ENCODE data around the gene PADI4. TPM values are rescaled to one million over a fixed set of nuclear protein-coding genes. Genes with fewer than 3 reads are reported as not detected.

Gene PADI4
- total and polyA plus RNA-seq, 2 of the 8 experiments (the other 6 are each of a cell fraction or from before 2014, with no cell fraction given) = 0.29 TPM; not detected in 1

DNA sequence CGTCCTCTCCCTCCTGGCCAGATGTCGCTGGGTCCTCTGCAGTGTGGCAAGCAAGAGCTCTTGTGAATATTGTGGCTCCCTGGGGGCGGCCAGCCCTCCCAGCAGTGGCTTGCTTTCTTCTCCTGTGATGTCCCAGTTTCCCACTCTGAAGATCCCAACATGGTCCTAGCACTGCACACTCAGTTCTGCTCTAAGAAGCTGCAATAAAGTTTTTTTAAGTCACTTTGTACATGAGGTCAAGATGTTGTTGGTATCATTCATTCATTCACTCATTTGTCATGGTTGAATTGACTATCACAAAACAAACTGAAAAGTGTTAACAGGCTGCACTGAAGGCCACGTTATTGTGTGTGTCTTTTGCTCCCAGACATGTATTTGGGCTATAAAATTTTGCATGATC is 55.8 kb downstream of the PADI4 start:
- H3K14ac ChIP-seq (ENCODE audit: insufficient read length) = no peak overlapping the region
- no peak overlapping the region for H3K4me3 ChIP-seq (ENCODE audit: extremely low read depth in 1 of 4, insufficient read depth in 2 of 4, low read depth in 3 of 4, low read length in 4 of 4)
- no peak overlapping the region for H2BK15ac ChIP-seq (ENCODE audit: low read length)
- H3K4me1 ChIP-seq (replicated peaks in 1 of 4; ENCODE audit: control insufficient read depth in 3 of 4, insufficient read depth in 4 of 4, low read length in 3 of 4) = peaks cover 0 to 2% (median 0%) of the 10 kb centered on the region in 4 experiments; a peak in 1 of 7 replicates
- H3K56ac ChIP-seq (replicated peaks; ENCODE audit: insufficient read length, low read depth, low read length) = no peak overlapping the region
- no peak overlapping the region for H2BK120ac ChIP-seq (replicated peaks; ENCODE audit: low read depth, low read length)
- no peak overlapping the region for H3K27ac ChIP-seq (ENCODE audit: low read depth, low read length)
- H3K27me3 ChIP-seq (replicated peaks in 1 of 4; ENCODE audit: control insufficient read depth in 3 of 4, extremely low read depth in 1 of 4, insufficient read depth in 3 of 4, low read length in 3 of 4) = no peaks in the 10 kb centered on the region
- no peak for TF ChIP-seq JUND (IDR thresholded peaks at IDR 0.05; ENCODE audit: low read length)
- TF ChIP-seq KDM4A (IDR thresholded peaks at IDR 0.05; ENCODE audit: low read depth, low read length, severe bottlenecking) = no peak
- TF ChIP-seq RFX5 (IDR thresholded peaks at IDR 0.05; ENCODE audit: borderline replicate concordance, low read depth, low read length) = no peak
- H3K79me2 ChIP-seq (ENCODE audit: control insufficient read depth in 1 of 2, insufficient read depth in 2 of 2, low read length in 2 of 2) = no peaks in the 10 kb centered on the region
- H4K20me1 ChIP-seq (replicated peaks in 1 of 2; ENCODE audit: control insufficient read depth in 1 of 2, insufficient read depth in 2 of 2, low read length in 2 of 2) = peaks cover 0 to 2% of the 10 kb centered on the region in 2 experiments
- H3K23me2 ChIP-seq (ENCODE audit: low read depth, low read length) = no peaks in the 10 kb centered on the region
- FAIRE-seq = no peak
- H4K91ac ChIP-seq (replicated peaks; ENCODE audit: insufficient read length, low read length) = no peak overlapping the region
- H3K4me2 ChIP-seq (ENCODE audit: insufficient read depth in 1 of 2, low read depth in 2 of 2, low read length in 2 of 2) = no peak overlapping the region
- H3K4ac ChIP-seq (replicated peaks; ENCODE audit: insufficient read length, low read depth, low read length) = no peak overlapping the region
- no peaks in the 10 kb centered on the region for H3K9me3 ChIP-seq (ENCODE audit: insufficient read depth in 2 of 2, low read depth in 1 of 2, low read length in 1 of 2)
- H3K18ac ChIP-seq (ENCODE audit: extremely low read depth, low read length) = no peak overlapping the region
- no peaks in the 10 kb centered on the region for H3K79me1 ChIP-seq (ENCODE audit: low read depth, low read length)
- no peak for DNase-seq (ENCODE audit: low read depth in 1 of 2, low spot score in 2 of 2)
- H4K8ac ChIP-seq (ENCODE audit: extremely low read depth, insufficient read depth, low read length) = peak overlapping the region; percentile 65; the same call in 1 of the 2 replicates
- H4K5ac ChIP-seq (ENCODE audit: insufficient read length, low read depth, low read length) = no peak overlapping the region
- POLR2A ChIA-PET (ENCODE audit: partially characterized antibody) = no interaction called here
- no peak overlapping the region for H2BK5ac ChIP-seq (ENCODE audit: low read depth, low read length)
- no peaks in the 10 kb centered on the region for H3K36me3 ChIP-seq (ENCODE audit: control insufficient read depth in 2 of 4, insufficient read depth in 4 of 4, low read length in 3 of 4)
- no peak overlapping the region for H2AK5ac ChIP-seq (ENCODE audit: low read depth, low read length)
- no peak overlapping the region for H3K23ac ChIP-seq (ENCODE audit: insufficient read length)
- no peak overlapping the region for H3K9ac ChIP-seq (replicated peaks in 1 of 4; ENCODE audit: extremely low read depth in 1 of 4, low read depth in 3 of 4, low read length in 3 of 4)
- no peak overlapping the region for H2BK12ac ChIP-seq (ENCODE audit: low read depth, low read length)
- WGBS, 2 experiments (ENCODE audit: extremely low coverage in 1 of 2, insufficient coverage in 1 of 2, insufficient read length in 1 of 2, insufficient replicate concordance in 2 of 2, low coverage in 1 of 2, low lambda C conversion rate in 2 of 2, missing lambda C conversion rate in 1 of 2) = 88% methylated on average over 4 of the region's 4 CpGs; no CpG with 5 or more reads in 1 of the 2 experiments
- CTCF ChIA-PET (ENCODE audit: partially characterized antibody) = interaction anchor here (0.5 to 4.0 kb wide), 2 partner anchors 7 to 36 kb away, joined by 3 to 28 read pairs; partner anchors contain the start of gene PADI6
- no peak overlapping the region for H2AFZ ChIP-seq (ENCODE audit: low read length)
- no peak overlapping the region; the same call in 1 of the 2 replicates for H2BK20ac ChIP-seq (ENCODE audit: low read length)

Data from H1 (cell line).